HEK293T (cell line): ENCODE results near the gene SCLY.
A peak's percentile ranks its signal among the peaks of the same experiment; 100 is the strongest.

Source experiments
- CTCF ChIA-PET: fragments of 350-600 bp; formaldehyde crosslinking; extraction: SDS; loops from one replicate; lab custom pipeline; 2021; ENCODE audit warnings: antibody characterized with exemption, inconsistent platforms; lab: Yijun Ruan, JAX
- POLR2A ChIA-PET: fragments of 350-600 bp; formaldehyde crosslinking; extraction: SDS; loops from one replicate; lab custom pipeline; 2020; ENCODE audit warnings: antibody characterized with exemption, inconsistent platforms; lab: Yijun Ruan, JAX
- DNase-seq: peaks from one replicate; pipeline ENCODE4 v3.0.0; 2012; ENCODE audit warnings: mixed read lengths; ENCODE audit errors: extremely low spot score
- ARNT ChIP-seq: fragments of 450-650 bp; IDR thresholded peaks from 2 replicates; pipeline ENCODE4 v1.6.1; 2017; ENCODE audit warnings: mild to moderate bottlenecking
- BHLHE40 ChIP-seq: fragments of 450-650 bp; IDR thresholded peaks from 2 replicates; pipeline ENCODE4 v1.6.1; 2016; ENCODE audit warnings: mild to moderate bottlenecking, moderate library complexity, borderline replicate concordance
- CTBP1 ChIP-seq: fragments of 450-650 bp; IDR thresholded peaks from 2 replicates; pipeline ENCODE4 v1.6.1; 2016; ENCODE audit warnings: borderline replicate concordance
- ELF4 ChIP-seq: fragments of 450-650 bp; IDR thresholded peaks from 2 replicates; pipeline ENCODE4 v1.6.1; 2017; ENCODE audit warnings: antibody characterized with exemption
- FOXA1 ChIP-seq: fragments of 450-650 bp; IDR thresholded peaks from 2 replicates; pipeline ENCODE4 v1.6.1; 2016; ENCODE audit warnings: mild to moderate bottlenecking
- FOXK2 ChIP-seq: fragments of 450-650 bp; IDR thresholded peaks from 2 replicates; pipeline ENCODE4 v1.6.1; 2016; ENCODE audit warnings: mild to moderate bottlenecking
- FOXM1 ChIP-seq: fragments of 450-650 bp; IDR thresholded peaks from 2 replicates; pipeline ENCODE4 v1.6.1; 2017; ENCODE audit warnings: mild to moderate bottlenecking, borderline replicate concordance
- HDGF ChIP-seq: fragments of 450-650 bp; IDR thresholded peaks from 2 replicates; pipeline ENCODE4 v1.6.1; 2017; ENCODE audit warnings: antibody characterized with exemption, borderline replicate concordance
- L3MBTL2 ChIP-seq: fragments of 450-650 bp; conservative IDR thresholded peaks from 2 replicates; pipeline ENCODE4 v1.6.1; 2016; ENCODE audit warnings: mild to moderate bottlenecking
- LEF1 ChIP-seq: fragments of 450-650 bp; IDR thresholded peaks from 2 replicates; pipeline ENCODE4 v1.6.1; 2017; ENCODE audit warnings: mild to moderate bottlenecking, borderline replicate concordance
- NFRKB ChIP-seq: fragments of 450-650 bp; IDR thresholded peaks from 2 replicates; pipeline ENCODE4 v1.6.1; 2016; ENCODE audit warnings: mild to moderate bottlenecking, moderate library complexity
- PKNOX1 ChIP-seq: fragments of 450-650 bp; IDR thresholded peaks from 2 replicates; pipeline ENCODE4 v1.6.1; 2016
- SP1 ChIP-seq: fragments of 450-650 bp; IDR thresholded peaks from 2 replicates; pipeline ENCODE4 v1.6.1; 2017
- SUZ12 ChIP-seq: fragments of 450-650 bp; IDR thresholded peaks from 2 replicates; pipeline ENCODE4 v1.6.1; 2016; ENCODE audit warnings: mild to moderate bottlenecking
- TARDBP ChIP-seq: fragments of 450-650 bp; IDR thresholded peaks from 2 replicates; pipeline ENCODE4 v1.6.1; 2016
- ZNF384 ChIP-seq: fragments of 450-650 bp; IDR thresholded peaks from 2 replicates; pipeline ENCODE4 v1.6.1; 2016

SCLY gene

GRCh38 chr2:238125127-238125885 lies 64.5 kb downstream of the SCLY start:
- ChIA-PET CTCF (interaction anchor here (0.6 kb wide), 1 partner anchor 62 kb away, joined by 3 read pairs; no protein-coding TSS in a partner anchor), POLR2A (no interaction called here)
- no peak for DNase-seq

GRCh38 chr2:238126338-238126737 lies 65.5 kb downstream of the SCLY start:
- DNase-seq: no peak
- CTCF ChIA-PET: interaction anchor here (0.6 kb wide), 1 partner anchor 61 kb away, joined by 3 read pairs; no protein-coding TSS in a partner anchor
- POLR2A ChIA-PET: no interaction called here
- no peak for TF ChIP-seq ZNF384
- TF ChIP-seq NFRKB: no peak
- no peak for TF ChIP-seq SUZ12
- TF ChIP-seq ELF4: no peak
- TF ChIP-seq ARNT: no peak
- no peak for TF ChIP-seq LEF1
- no peak for TF ChIP-seq BHLHE40
- no peak for TF ChIP-seq FOXM1
- no peak for TF ChIP-seq L3MBTL2
- TF ChIP-seq SP1: no peak
- TF ChIP-seq CTBP1: no peak
- no peak for TF ChIP-seq TARDBP
- no peak for TF ChIP-seq FOXK2
- TF ChIP-seq FOXA1: no peak
- TF ChIP-seq PKNOX1: no peak
- TF ChIP-seq HDGF: no peak

More at GRCh38 chr2:238125127-238125885, 64.5 kb downstream of the SCLY start:
- TF ChIP-seq NFRKB: no peak
- TF ChIP-seq LEF1: no peak
- no peak for TF ChIP-seq CTBP1
- TF ChIP-seq FOXK2: no peak
- TF ChIP-seq SUZ12: no peak

- no peak for DNase-seq
- TF ChIP-seq SUZ12 (no peak), HDGF (no peak), L3MBTL2 (no peak), FOXK2 (no peak), LEF1 (no peak), SP1 (no peak), CTBP1 (no peak), PKNOX1 (no peak), FOXA1 (no peak), ELF4 (no peak)
- ChIA-PET CTCF (no interaction called here), POLR2A (interaction anchor here (0.8 to 1.0 kb wide), 3 partner anchors 9 to 66 kb away, joined by 3 read pairs; partner anchors contain the start of gene SCLY)
Measured at GRCh38 chr2:238126775-238127164, 66.0 kb downstream of the SCLY start.

GRCh38 chr2:238127165-238128060 lies 66.6 kb downstream of the SCLY start:
- POLR2A ChIA-PET: interaction anchor here (0.8 to 1.0 kb wide), 3 partner anchors 8 to 67 kb away, joined by 3 read pairs; partner anchors contain the start of gene SCLY
- TF ChIP-seq FOXM1 (0 out of 2 replicates have a peak, but pooled peaks have one; percentile 33), SP1 (no peak)
- CTCF ChIA-PET: no interaction called here

GRCh38 chr2:238128061-238128440 lies 67.2 kb downstream of the SCLY start:
- DNase-seq: no peak
- no peak for TF ChIP-seq LEF1
- TF ChIP-seq ELF4: no peak
- ChIA-PET CTCF (no interaction called here), POLR2A (no interaction called here)

More at GRCh38 chr2:238127165-238128060, 66.6 kb downstream of the SCLY start:
- DNase-seq: peak; percentile 66

GRCh38 chr2:238128534-238129001 lies 67.8 kb downstream of the SCLY start:
- ChIA-PET CTCF (no interaction called here), POLR2A (no interaction called here)
- no peak for DNase-seq
- TF ChIP-seq SP1: no peak
- no peak for TF ChIP-seq LEF1
- TF ChIP-seq TARDBP: no peak
- TF ChIP-seq ZNF384: no peak
- no peak for TF ChIP-seq ARNT
- TF ChIP-seq FOXK2: no peak
- no peak for TF ChIP-seq NFRKB
- no peak for TF ChIP-seq PKNOX1
